ENCODE measurements around the gene LAD1.

Gene LAD1

GRCh38 chr1:201335901-201336300 lies 63.2 kb downstream of the LAD1 start:
- in situ Hi-C loops (cut with HindIII; ENCODE audit: low pct_ligation_motif_present, low pct_unique_long_range_greater_than_20kb, low sequenced_read_pairs), result no loop called here
- DNase-seq, result no peak

- in situ Hi-C loops (cut with HindIII; ENCODE audit: low pct_ligation_motif_present, low pct_unique_long_range_greater_than_20kb, low sequenced_read_pairs), result no loop called here
- DNase-seq, result no peak
Observed at GRCh38 chr1:201335174-201335870, 63.8 kb downstream of the LAD1 start.

- in situ Hi-C loops (cut with HindIII; ENCODE audit: low pct_ligation_motif_present, low pct_unique_long_range_greater_than_20kb, low sequenced_read_pairs), result no loop called here
Observed at GRCh38 chr1:201334325-201335173, 64.6 kb downstream of the LAD1 start.

GRCh38 chr1:201332616-201333335 lies 66.3 kb downstream of the LAD1 start:
- in situ Hi-C loops (cut with HindIII; ENCODE audit: low pct_ligation_motif_present, low pct_unique_long_range_greater_than_20kb, low sequenced_read_pairs), result no loop called here
- no peak for DNase-seq

More at GRCh38 chr1:201334325-201335173, 64.6 kb downstream of the LAD1 start:
- DNase-seq, result no peak

- in situ Hi-C loops (cut with HindIII; ENCODE audit: low pct_ligation_motif_present, low pct_unique_long_range_greater_than_20kb, low sequenced_read_pairs), result no loop called here
- no peak for DNase-seq
Observed at GRCh38 chr1:201332021-201332420, 67.1 kb downstream of the LAD1 start.

GRCh38 chr1:201331166-201331565 lies 68.0 kb downstream of the LAD1 start:
- in situ Hi-C loops (cut with HindIII; ENCODE audit: low pct_ligation_motif_present, low pct_unique_long_range_greater_than_20kb, low sequenced_read_pairs), result no loop called here
- DNase-seq, result no peak
